SU-DHL-6 (cell line): ENCODE data around the gene TNFRSF4.

Experiments
- EZH2phosphoT487 ChIP-seq: fragments of 200-600 bp; sonication (generic), shearing (Covaris generic); conservative IDR thresholded peaks from 2 replicates; pipeline ENCODE4 v1.6.1; 2018; ENCODE audit warnings: mild to moderate bottlenecking, antibody characterized with exemption, low read length, moderate library complexity, mixed read lengths
- TF ChIP-seq, protein P1 (sequence below): fragments of 200-600 bp; sonication (generic); IDR thresholded peaks from one replicate; pipeline ENCODE4 v1.5.1; 2017; ENCODE audit warnings: antibody characterized with exemption, mild to moderate bottlenecking, low read length, moderate library complexity; ENCODE audit not compliant: insufficient read depth, poor library complexity, severe bottlenecking

DNA sequence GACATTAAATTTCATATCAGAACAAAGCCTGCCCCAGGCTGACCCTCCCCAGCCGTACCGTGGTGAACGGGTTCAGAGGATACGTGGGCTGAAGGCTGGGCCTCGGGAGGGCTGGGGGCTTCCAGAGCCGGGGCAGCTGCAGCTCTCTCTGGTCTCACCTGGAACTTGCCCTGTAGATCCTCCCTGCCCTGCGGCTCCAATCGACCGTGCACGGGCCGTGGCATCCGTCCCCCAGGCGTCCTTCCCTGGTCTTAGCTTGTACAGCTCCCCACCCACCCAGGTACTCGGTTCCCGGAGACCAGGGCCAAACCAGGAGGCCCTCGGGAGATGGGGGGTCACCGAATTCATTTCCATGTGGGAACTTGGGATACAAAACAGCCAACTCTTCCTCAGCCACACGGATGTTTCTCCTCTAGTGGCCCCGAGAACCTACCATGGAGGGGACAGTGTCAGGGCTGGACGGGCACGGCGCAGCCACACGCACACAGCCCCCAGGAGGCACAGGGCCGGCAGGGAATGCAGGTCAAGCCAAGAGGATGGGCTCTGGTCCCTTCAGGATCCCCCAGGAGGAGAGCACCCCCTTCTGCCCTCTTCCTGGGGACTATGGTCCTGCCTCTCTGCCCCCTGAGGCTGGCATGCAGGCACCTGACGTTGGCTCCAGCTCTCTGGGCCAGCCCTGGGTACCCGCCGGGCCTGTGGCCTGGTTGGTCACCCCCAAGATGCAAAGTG is 21.2 kb upstream of the TNFRSF4 start:
- TF ChIP-seq, protein P1, sequence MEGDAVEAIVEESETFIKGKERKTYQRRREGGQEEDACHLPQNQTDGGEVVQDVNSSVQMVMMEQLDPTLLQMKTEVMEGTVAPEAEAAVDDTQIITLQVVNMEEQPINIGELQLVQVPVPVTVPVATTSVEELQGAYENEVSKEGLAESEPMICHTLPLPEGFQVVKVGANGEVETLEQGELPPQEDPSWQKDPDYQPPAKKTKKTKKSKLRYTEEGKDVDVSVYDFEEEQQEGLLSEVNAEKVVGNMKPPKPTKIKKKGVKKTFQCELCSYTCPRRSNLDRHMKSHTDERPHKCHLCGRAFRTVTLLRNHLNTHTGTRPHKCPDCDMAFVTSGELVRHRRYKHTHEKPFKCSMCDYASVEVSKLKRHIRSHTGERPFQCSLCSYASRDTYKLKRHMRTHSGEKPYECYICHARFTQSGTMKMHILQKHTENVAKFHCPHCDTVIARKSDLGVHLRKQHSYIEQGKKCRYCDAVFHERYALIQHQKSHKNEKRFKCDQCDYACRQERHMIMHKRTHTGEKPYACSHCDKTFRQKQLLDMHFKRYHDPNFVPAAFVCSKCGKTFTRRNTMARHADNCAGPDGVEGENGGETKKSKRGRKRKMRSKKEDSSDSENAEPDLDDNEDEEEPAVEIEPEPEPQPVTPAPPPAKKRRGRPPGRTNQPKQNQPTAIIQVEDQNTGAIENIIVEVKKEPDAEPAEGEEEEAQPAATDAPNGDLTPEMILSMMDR = no peak
- no peak for TF ChIP-seq EZH2phosphoT487
